B cell (primary cell): ENCODE results near the gene SIGLEC8. TPM values are rescaled to one million over a fixed set of nuclear protein-coding genes. Genes with fewer than 3 reads are reported as not detected.
"Not testable (repeated sequence)": the region's sequence is repeated elsewhere in the genome, so short reads cannot be mapped to it uniquely, and the experiment has no call there.

ENCODE experiments used
- ATAC-seq: fragments of 200-7000 bp; cut with Tn5 transposase; one replicate; pipeline ENCODE4 v1.10.0; 2021; ENCODE audit warnings: low read depth, mild to moderate bottlenecking, moderate number of reproducible peaks, moderate library complexity
- CTCF ChIA-PET: fragments of 350-600 bp; sonication (Branson Sonifier 250); formaldehyde crosslinking; loops from one replicate; lab custom pipeline; 2021; ENCODE audit warnings: antibody characterized with exemption, inconsistent platforms; lab: Charles Lee
- POLR2A ChIA-PET: fragments of 350-600 bp; sonication (Branson Sonifier 250); formaldehyde crosslinking; loops from one replicate; lab custom pipeline; 2021; ENCODE audit warnings: antibody characterized with exemption; lab: Charles Lee
- DNase-seq: peaks from one replicate; pipeline ENCODE4 v3.0.0; 2013
- H2AFZ ChIP-seq: 2 replicates; pipeline ENCODE4 v1.6.1; 2012; ENCODE audit warnings: mild to moderate bottlenecking, low read depth, low read length; ENCODE audit not compliant: insufficient read depth, poor library complexity, severe bottlenecking
- H3K27ac ChIP-seq, 2 donors: 1 replicate in 1 of 2; 2 replicates in 1 of 2; pipeline ENCODE4 v1.5.1; 2012 to 2013; ENCODE audit warnings: low read length in 2 of 2, mild to moderate bottlenecking in 2 of 2, moderate library complexity in 1 of 2
- H3K27me3 ChIP-seq, 4 experiments: fragments of 200-600 bp in 1 of 4; sonication (generic) in 1 of 4; replicated peaks in 1 of 4; 1 replicate in 2 of 4; 2 replicates in 2 of 4; pipeline versions ENCODE4 v1.6.1 to v1.7.0; 2013 to 2016; ENCODE audit warnings: low read length in 3 of 4, mild to moderate bottlenecking in 2 of 4, mixed read lengths in 1 of 4, moderate library complexity in 1 of 4; ENCODE audit not compliant: insufficient read depth in 4 of 4, control insufficient read depth in 3 of 4; ENCODE audit errors: control extremely low read depth in 1 of 4
- H3K36me3 ChIP-seq, 2 experiments: replicated peaks in 1 of 2; 1 replicate in 1 of 2; 2 replicates in 1 of 2; pipeline versions ENCODE4 v1.6.1 to v1.7.1; 2013; ENCODE audit warnings: low read length in 1 of 2; ENCODE audit not compliant: insufficient read depth in 2 of 2, control insufficient read depth in 1 of 2; ENCODE audit errors: control extremely low read depth in 1 of 2, extremely low read depth in 1 of 2
- H3K4me1 ChIP-seq, 2 donors: fragments of 200-600 bp in 1 of 2; sonication (generic) in 1 of 2; 1 replicate in 1 of 2; 2 replicates in 1 of 2; pipeline versions ENCODE4 v1.5.1 to v1.6.1; 2013 to 2017; ENCODE audit warnings: low read length in 2 of 2; ENCODE audit not compliant: control insufficient read depth in 2 of 2, insufficient read depth in 2 of 2
- H3K4me2 ChIP-seq: replicated peaks from 2 replicates; pipeline ENCODE3; 2012; ENCODE audit warnings: mild to moderate bottlenecking, low read depth, low read length; ENCODE audit not compliant: poor library complexity, severe bottlenecking
- H3K4me3 ChIP-seq, 5 experiments: fragments of 200-600 bp in 1 of 5; sonication (generic) in 1 of 5; 1 replicate in 3 of 5; 2 replicates in 2 of 5; pipeline versions ENCODE4 v1.5.1 to v1.7.0; 2011 to 2016; ENCODE audit warnings: low read length in 4 of 5, mild to moderate bottlenecking in 4 of 5, low read depth in 2 of 5, control low read depth in 1 of 5, moderate library complexity in 1 of 5; ENCODE audit not compliant: insufficient read depth in 1 of 5; ENCODE audit errors: control extremely low read depth in 1 of 5, extremely low read depth in 1 of 5
- H3K79me2 ChIP-seq: fragments of 200-600 bp; sonication (generic); one replicate; pipeline ENCODE4 v1.6.0; 2016; ENCODE audit warnings: low read length; ENCODE audit not compliant: control insufficient read depth, insufficient read depth
- H3K9ac ChIP-seq: fragments of 200-600 bp; sonication (generic); 2 replicates; pipeline ENCODE4 v1.6.1; 2017; ENCODE audit warnings: mild to moderate bottlenecking, low read length, moderate library complexity
- H3K9me3 ChIP-seq, 3 donors: one replicate each; pipeline versions ENCODE4 v1.6.1 to v1.7.1; 2013; ENCODE audit warnings: low read length in 2 of 3; ENCODE audit not compliant: control insufficient read depth in 2 of 3, insufficient read depth in 1 of 3; ENCODE audit errors: control extremely low read depth in 1 of 3
- H4K20me1 ChIP-seq: 2 replicates; pipeline ENCODE4 v1.6.0; 2012; ENCODE audit warnings: mild to moderate bottlenecking, low read length; ENCODE audit not compliant: insufficient read depth, control insufficient read depth, poor library complexity, severe bottlenecking
- H3K27ac Mint-ChIP-seq: one replicate; pipeline ENCODE4 v1.8.0; 2021; ENCODE audit warnings: mixed read lengths
- H3K27me3 Mint-ChIP-seq: one replicate; pipeline ENCODE4 v1.8.0; 2021; ENCODE audit warnings: mixed read lengths
- H3K4me1 Mint-ChIP-seq: one replicate; pipeline ENCODE4 v1.8.0; 2021; ENCODE audit warnings: mixed read lengths
- H3K4me3 Mint-ChIP-seq: one replicate; pipeline ENCODE4 v1.8.0; 2021; ENCODE audit warnings: mixed read lengths
- H3K9me3 Mint-ChIP-seq: one replicate; pipeline ENCODE4 v1.8.0; 2022; ENCODE audit warnings: mixed read lengths; ENCODE audit not compliant: insufficient read depth
- EZH2 ChIP-seq: IDR thresholded peaks from 2 replicates; pipeline ENCODE4 v1.6.1; 2012; ENCODE audit warnings: borderline replicate concordance, low read depth, mild to moderate bottlenecking, moderate library complexity, low read length; ENCODE audit not compliant: insufficient read depth, poor library complexity, severe bottlenecking
- WGBS: methylation state at CpG from one replicate; pipeline ENCODE4 v1.1.5; 2013; ENCODE audit warnings: missing lambda C conversion rate; ENCODE audit not compliant: insufficient coverage; 5-methylcytosine and 5-hydroxymethylcytosine counted together
- intact Hi-C: fragments of 100-400 bp; cut with micrococcal nuclease; formaldehyde crosslinking; loops from one replicate; pipeline ENCODE4 v1.10.0; 2022
- polyA plus RNA-seq: library from polyadenylated mRNA; depleted of rRNA; stranded (reverse); fragments of >200 nt; gene quantifications from 2 replicates; pipeline ENCODE4 v1.2.3, GENCODE V29; 2012
- total RNA-seq, 2 donors: library from RNA; stranded (reverse); fragments of 120-200 nt in 1 of 2; gene quantifications; 1 replicate in 1 of 2; 2 replicates in 1 of 2; pipeline versions ENCODE4 v1.2.3 to v1.2.4, GENCODE V29; 2013 to 2022
- TF ChIP-seq, protein P1 (sequence below): fragments of 200-600 bp; IDR thresholded peaks from one replicate; pipeline ENCODE4 v1.8.0; 2022; ENCODE audit warnings: antibody characterized with exemption, mild to moderate bottlenecking

Gene SIGLEC8
- total and polyA plus RNA-seq, 2 donors (not counting 1 experiment from before 2014, with no cell fraction given): not detected

DNA sequence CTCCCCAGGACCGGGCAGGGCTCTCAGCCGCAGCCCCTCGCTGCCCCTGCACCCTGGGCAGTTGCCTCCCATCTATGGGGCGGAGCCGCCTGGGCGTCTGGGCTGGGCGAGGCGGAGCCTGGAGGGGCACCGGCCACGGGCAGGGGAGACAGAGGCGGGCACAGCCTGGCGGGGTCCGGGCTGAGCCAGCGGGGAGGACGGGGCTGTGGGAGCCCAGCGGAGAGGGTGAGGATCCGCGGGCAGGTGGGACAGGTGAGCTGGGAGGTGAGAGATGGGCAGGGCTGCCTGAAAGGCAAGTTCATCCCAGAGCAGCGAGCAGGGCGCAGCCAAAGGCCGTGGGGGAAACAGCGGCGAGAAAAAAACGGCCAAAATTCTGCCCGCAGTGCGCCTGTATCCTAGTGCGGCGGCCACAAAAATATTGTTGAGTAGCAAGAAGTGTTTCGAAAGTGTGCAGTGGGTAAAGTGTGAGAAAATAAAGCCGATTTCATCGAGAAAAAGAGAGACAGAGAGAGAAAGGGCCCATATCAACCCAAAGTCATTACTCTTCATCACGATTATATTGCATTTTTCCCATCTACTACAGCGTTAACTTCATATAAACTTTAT lies 5.8 kb upstream of the SIGLEC8 start:
- H3K9me3 Mint-ChIP-seq, H3K79me2 ChIP-seq, ATAC-seq, H3K4me1 Mint-ChIP-seq, H3K9me3 ChIP-seq, H3K27ac ChIP-seq, H3K4me2 ChIP-seq, H3K27ac Mint-ChIP-seq, H3K4me1 ChIP-seq, intact Hi-C loops, H3K4me3 ChIP-seq, H3K9ac ChIP-seq, H3K4me3 Mint-ChIP-seq, H2AFZ ChIP-seq, H3K36me3 ChIP-seq, H4K20me1 ChIP-seq, DNase-seq: not testable (repeated sequence)
- peaks cover 47% of the 10 kb centered on the region for H3K27me3 Mint-ChIP-seq
- H3K27me3 ChIP-seq: peaks cover 0 to 28% (median 9%) of the 10 kb centered on the region in 4 experiments
- WGBS: 32% methylated on average over 7 of the region's 33 CpGs
- POLR2A ChIA-PET: interaction anchor here (0.9 kb wide), 1 partner anchor 11 kb away, joined by 3 read pairs; no protein-coding TSS in a partner anchor
- CTCF ChIA-PET: interaction anchor here (1.3 to 19.1 kb wide), 2 partner anchors 9 to 194 kb away, joined by 4 to 681 read pairs; no protein-coding TSS in a partner anchor

DNA sequence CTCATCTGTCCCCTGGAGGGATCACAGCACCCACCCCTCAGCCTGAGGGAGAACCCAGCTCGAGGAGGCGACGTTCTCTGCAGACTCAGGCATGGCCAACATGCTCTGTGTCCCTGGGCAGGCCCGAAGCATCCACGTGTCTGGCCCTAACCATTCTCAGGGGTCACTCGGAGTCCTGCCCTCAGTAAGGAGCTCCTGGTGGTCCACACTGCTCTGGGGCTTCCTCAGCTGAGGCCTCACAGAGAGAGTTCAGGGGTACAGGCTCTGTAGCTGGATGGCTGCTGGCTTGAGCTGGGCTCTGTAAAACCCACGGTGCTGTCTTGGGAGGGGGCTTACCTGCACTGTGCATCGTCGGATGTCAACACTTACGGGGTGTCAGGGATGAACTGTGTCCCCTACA lies 4.4 kb upstream of the SIGLEC8 start:
- no peak for ATAC-seq
- H3K4me3 Mint-ChIP-seq: no peak overlapping the region

More for the DNA sequence above, 4.4 kb upstream of the SIGLEC8 start:
- H3K9me3 Mint-ChIP-seq: no peaks in the 10 kb centered on the region
- peaks cover 35% of the 10 kb centered on the region for H3K27me3 Mint-ChIP-seq
- Histone ChIP-seq H3K4me3 (no peak overlapping the region), H3K36me3 (no peaks in the 10 kb centered on the region), H3K4me2 (no peak overlapping the region), H3K9me3 (peaks cover 0 to 9% (median 0%) of the 10 kb centered on the region in 3 donors), H2AFZ (no peak overlapping the region), H4K20me1 (no peaks in the 10 kb centered on the region), H3K9ac (no peak overlapping the region), H3K79me2 (no peaks in the 10 kb centered on the region), H3K4me1 (peaks cover 0 to 7% of the 10 kb centered on the region in 2 donors), H3K27ac (no peak overlapping the region), H3K27me3 (peaks cover 0 to 24% (median 10%) of the 10 kb centered on the region in 4 experiments)
- H3K27ac Mint-ChIP-seq: no peak overlapping the region
- intact Hi-C loops: no loop called here
- WGBS: 87% methylated on average over 7 of the region's 10 CpGs
- ChIA-PET POLR2A (no interaction called here), CTCF (interaction anchor here (0.7 to 2.1 kb wide), 3 partner anchors 9 to 194 kb away, joined by 4 to 12 read pairs (median 6); no protein-coding TSS in a partner anchor)
- DNase-seq: no peak
- no peaks in the 10 kb centered on the region for H3K4me1 Mint-ChIP-seq
- TF ChIP-seq EZH2: no peak
- TF ChIP-seq, protein P1, sequence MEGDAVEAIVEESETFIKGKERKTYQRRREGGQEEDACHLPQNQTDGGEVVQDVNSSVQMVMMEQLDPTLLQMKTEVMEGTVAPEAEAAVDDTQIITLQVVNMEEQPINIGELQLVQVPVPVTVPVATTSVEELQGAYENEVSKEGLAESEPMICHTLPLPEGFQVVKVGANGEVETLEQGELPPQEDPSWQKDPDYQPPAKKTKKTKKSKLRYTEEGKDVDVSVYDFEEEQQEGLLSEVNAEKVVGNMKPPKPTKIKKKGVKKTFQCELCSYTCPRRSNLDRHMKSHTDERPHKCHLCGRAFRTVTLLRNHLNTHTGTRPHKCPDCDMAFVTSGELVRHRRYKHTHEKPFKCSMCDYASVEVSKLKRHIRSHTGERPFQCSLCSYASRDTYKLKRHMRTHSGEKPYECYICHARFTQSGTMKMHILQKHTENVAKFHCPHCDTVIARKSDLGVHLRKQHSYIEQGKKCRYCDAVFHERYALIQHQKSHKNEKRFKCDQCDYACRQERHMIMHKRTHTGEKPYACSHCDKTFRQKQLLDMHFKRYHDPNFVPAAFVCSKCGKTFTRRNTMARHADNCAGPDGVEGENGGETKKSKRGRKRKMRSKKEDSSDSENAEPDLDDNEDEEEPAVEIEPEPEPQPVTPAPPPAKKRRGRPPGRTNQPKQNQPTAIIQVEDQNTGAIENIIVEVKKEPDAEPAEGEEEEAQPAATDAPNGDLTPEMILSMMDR: no peak
